ENCODE results near the gene ANKS3.

DNA sequence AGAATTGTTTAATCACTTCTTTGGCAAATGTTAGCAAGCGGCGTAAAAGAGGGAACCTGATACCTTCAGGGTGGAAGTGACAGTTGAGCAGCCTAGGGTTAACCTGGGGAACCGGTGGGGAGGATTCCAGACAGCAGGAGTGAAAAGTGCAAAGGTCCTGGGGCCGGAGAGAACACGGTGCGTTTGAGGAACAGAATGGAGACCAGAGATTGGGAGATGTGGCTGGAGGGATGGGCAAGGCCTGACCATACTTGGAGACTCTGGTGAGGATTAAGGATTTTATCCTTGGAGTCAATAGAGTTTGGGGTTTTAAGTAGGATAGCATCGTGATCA, 35.2 kb upstream of the ANKS3 start:
- TF ChIP-seq, protein P1, sequence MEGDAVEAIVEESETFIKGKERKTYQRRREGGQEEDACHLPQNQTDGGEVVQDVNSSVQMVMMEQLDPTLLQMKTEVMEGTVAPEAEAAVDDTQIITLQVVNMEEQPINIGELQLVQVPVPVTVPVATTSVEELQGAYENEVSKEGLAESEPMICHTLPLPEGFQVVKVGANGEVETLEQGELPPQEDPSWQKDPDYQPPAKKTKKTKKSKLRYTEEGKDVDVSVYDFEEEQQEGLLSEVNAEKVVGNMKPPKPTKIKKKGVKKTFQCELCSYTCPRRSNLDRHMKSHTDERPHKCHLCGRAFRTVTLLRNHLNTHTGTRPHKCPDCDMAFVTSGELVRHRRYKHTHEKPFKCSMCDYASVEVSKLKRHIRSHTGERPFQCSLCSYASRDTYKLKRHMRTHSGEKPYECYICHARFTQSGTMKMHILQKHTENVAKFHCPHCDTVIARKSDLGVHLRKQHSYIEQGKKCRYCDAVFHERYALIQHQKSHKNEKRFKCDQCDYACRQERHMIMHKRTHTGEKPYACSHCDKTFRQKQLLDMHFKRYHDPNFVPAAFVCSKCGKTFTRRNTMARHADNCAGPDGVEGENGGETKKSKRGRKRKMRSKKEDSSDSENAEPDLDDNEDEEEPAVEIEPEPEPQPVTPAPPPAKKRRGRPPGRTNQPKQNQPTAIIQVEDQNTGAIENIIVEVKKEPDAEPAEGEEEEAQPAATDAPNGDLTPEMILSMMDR (IDR thresholded peaks at IDR 0.05; ENCODE audit: borderline replicate concordance, extremely low read depth, low read length, poor library complexity, severe bottlenecking), result no peak
- TF ChIP-seq EZH2 (IDR thresholded peaks at IDR 0.05; ENCODE audit: borderline replicate concordance, low read depth, low read length, severe bottlenecking), result no peak

Data from DND-41 (cell line).